ENCODE data around the gene HMOX2. TPM values are rescaled to one million over a fixed set of nuclear protein-coding genes. Genes with fewer than 3 reads are reported as not detected.

The HMOX2 gene
- polyA plus RNA-seq, 2 of the 4 experiments (the other 2 are of a cell fraction) = 35.4 to 47.7 TPM

DNA sequence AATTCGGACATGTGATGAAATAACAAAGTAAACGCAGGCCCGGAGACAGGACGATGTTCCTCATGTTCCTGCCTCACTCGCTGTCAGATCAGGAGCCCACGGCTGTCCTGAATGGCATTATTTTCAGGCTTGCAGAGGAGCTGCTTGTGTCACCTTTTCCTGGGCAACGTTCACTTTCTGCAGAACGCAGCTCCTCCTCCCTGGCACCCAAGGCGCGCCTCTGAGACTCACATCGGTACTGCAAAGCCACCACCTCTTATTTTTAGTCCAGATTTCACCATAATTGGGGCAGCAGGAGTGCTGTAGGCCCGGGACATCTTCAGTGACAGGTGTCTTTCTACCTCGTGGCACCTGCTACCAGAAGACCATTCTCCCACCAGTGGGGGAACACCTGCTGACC is 71.9 kb downstream of the HMOX2 start:
- no peak for ATAC-seq
- no peak overlapping the region for H3K4me2 ChIP-seq
- H3K4me1 ChIP-seq = no peaks in the 10 kb centered on the region
- DNase-seq (ENCODE audit: low read depth in 1 of 2, low spot score in 1 of 2) = no peak
- H3K4me3 ChIP-seq = no peak overlapping the region
- no peak overlapping the region for H3K27ac ChIP-seq
- POLR2A ChIA-PET = interaction anchor here (1.3 kb wide), 1 partner anchor 9 kb away, joined by 4 read pairs; the partner anchor contains the start of gene CDIP1
- 63% methylated on average over 13 of the region's 13 CpGs for WGBS (ENCODE audit: missing lambda C conversion rate)
- FAIRE-seq = no peak
- H3K9me3 ChIP-seq = no peaks in the 10 kb centered on the region
- TF ChIP-seq MAFK (IDR thresholded peaks at IDR 0.05; ENCODE audit: partially characterized antibody) (no peak), MYC (IDR thresholded peaks at IDR 0.05; ENCODE audit: borderline replicate concordance, low read length) (no peak), HOXB13 (CRISPR knock-in tag; IDR thresholded peaks at IDR 0.05; ENCODE audit: low read depth) (no peak), CBX2 (IDR thresholded peaks at IDR 0.05; ENCODE audit: borderline replicate concordance, low read depth) (no peak), NFE2L2 (conservative IDR thresholded peaks at IDR 0.05; ENCODE audit: low read length) (no peak), ZC3H11A (IDR thresholded peaks at IDR 0.05) (no peak), JUN (IDR thresholded peaks at IDR 0.05) (no peak), BHLHE40 (IDR thresholded peaks at IDR 0.05; ENCODE audit: low read depth, low read length) (no peak), NR3C1 (IDR thresholded peaks at IDR 0.05) (no peak)
- TF ChIP-seq, protein P1, sequence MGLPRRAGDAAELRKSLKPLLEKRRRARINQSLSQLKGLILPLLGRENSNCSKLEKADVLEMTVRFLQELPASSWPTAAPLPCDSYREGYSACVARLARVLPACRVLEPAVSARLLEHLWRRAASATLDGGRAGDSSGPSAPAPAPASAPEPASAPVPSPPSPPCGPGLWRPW (IDR thresholded peaks at IDR 0.05) = no peak
- TF ChIP-seq, protein P2, sequence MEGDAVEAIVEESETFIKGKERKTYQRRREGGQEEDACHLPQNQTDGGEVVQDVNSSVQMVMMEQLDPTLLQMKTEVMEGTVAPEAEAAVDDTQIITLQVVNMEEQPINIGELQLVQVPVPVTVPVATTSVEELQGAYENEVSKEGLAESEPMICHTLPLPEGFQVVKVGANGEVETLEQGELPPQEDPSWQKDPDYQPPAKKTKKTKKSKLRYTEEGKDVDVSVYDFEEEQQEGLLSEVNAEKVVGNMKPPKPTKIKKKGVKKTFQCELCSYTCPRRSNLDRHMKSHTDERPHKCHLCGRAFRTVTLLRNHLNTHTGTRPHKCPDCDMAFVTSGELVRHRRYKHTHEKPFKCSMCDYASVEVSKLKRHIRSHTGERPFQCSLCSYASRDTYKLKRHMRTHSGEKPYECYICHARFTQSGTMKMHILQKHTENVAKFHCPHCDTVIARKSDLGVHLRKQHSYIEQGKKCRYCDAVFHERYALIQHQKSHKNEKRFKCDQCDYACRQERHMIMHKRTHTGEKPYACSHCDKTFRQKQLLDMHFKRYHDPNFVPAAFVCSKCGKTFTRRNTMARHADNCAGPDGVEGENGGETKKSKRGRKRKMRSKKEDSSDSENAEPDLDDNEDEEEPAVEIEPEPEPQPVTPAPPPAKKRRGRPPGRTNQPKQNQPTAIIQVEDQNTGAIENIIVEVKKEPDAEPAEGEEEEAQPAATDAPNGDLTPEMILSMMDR (IDR thresholded peaks at IDR 0.05) = no peak
- CTCF ChIA-PET = interaction anchor here (0.6 to 20.0 kb wide), 32 partner anchors 9 to 383 kb away, joined by 3 to 301 read pairs (median 4); partner anchors contain the start of genes CDIP1, HMOX2, MGRN1 and NMRAL1

DNA sequence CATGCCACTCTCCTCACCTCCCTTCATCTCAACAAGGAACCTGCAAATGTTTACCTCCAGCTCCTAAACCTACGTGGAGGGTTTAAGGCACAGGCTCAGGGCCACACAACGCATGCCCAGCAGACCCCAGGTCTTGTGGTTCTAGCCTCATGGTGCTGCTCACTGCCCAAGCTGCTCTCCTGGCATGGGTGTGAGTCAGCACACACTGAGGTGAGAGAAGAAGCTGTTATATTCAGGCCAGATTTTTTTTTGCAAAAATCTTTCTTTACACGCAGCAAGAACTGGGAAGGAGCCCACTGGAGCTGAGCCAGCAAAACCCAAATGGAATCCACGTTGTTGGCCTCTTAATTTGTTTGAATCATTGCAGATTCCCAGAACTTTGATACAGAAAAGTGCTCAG is 74.4 kb downstream of the HMOX2 start:
- CTCF ChIA-PET = interaction anchor here (0.6 to 20.0 kb wide), 14 partner anchors 11 to 277 kb away, joined by 3 to 301 read pairs (median 6); partner anchors contain the start of gene CDIP1
- FAIRE-seq = no peak
- no peak overlapping the region for H3K27ac ChIP-seq
- 32% methylated on average over 4 of the region's 4 CpGs for WGBS (ENCODE audit: missing lambda C conversion rate)
- ATAC-seq = 0 out of 6 replicates have a peak, but pooled peaks of 1 of the 2 experiments have one; percentile 15
- DNase-seq (ENCODE audit: low read depth in 1 of 2, low spot score in 1 of 2) = no peak
- no peak overlapping the region for H3K4me3 ChIP-seq
- TF ChIP-seq ZFP36 (IDR thresholded peaks at IDR 0.05; ENCODE audit: borderline replicate concordance, partially characterized antibody) = no peak
- no peak overlapping the region for H3K4me2 ChIP-seq
- no peaks in the 10 kb centered on the region for H3K9me3 ChIP-seq
- H3K4me1 ChIP-seq = no peaks in the 10 kb centered on the region
- POLR2A ChIA-PET = no interaction called here

DNA sequence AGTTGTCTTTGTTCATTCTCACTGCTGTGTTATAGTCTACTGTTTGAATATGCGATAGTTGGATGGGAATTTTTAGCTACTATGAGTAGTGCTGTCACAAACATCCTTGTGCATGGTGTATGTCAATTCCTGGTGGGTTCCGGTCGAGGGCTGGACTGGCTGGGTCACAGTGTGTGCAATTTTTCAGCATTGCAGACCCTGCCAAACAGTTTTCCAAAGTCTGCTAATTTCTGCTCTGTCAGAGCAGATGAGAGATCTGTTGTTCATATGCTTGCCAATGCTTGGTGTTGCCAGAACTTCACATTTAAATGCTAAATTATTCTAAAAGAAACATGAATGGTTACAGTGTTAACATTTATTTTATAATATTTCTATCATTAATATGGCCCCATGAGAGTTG is 76.3 kb downstream of the HMOX2 start:
- no peak for FAIRE-seq
- POLR2A ChIA-PET = no interaction called here
- WGBS (ENCODE audit: missing lambda C conversion rate) = 68% methylated on average over 3 of the region's 3 CpGs

More for the DNA sequence above, 76.3 kb downstream of the HMOX2 start:
- no peak for DNase-seq (ENCODE audit: low read depth in 1 of 2, low spot score in 1 of 2)
- no peak overlapping the region for H3K4me2 ChIP-seq
- no peak overlapping the region for H3K4me3 ChIP-seq
- no peak for ATAC-seq
- CTCF ChIA-PET = interaction anchor here (1.9 to 20.0 kb wide), 3 partner anchors 10 to 40 kb away, joined by 11 to 301 read pairs (median 18); no protein-coding TSS in a partner anchor
- H3K27ac ChIP-seq = no peak overlapping the region
- H3K9me3 ChIP-seq = no peaks in the 10 kb centered on the region
- no peaks in the 10 kb centered on the region for H3K4me1 ChIP-seq
- TF ChIP-seq SMC3 (IDR thresholded peaks at IDR 0.05) = no peak
- no peak for TF ChIP-seq EHMT2 (IDR thresholded peaks at IDR 0.05; ENCODE audit: low read depth)
- TF ChIP-seq JUN (IDR thresholded peaks at IDR 0.05) = no peak
- no peak for TF ChIP-seq CBX8 (IDR thresholded peaks at IDR 0.05)
- TF ChIP-seq HOXB5 (CRISPR knock-in tag; IDR thresholded peaks at IDR 0.05) = no peak
- no peak for TF ChIP-seq RFX5 (IDR thresholded peaks at IDR 0.05)
- no peak for TF ChIP-seq ZSCAN20 (CRISPR knock-in tag; IDR thresholded peaks at IDR 0.05)
- TF ChIP-seq NFE2L2 (conservative IDR thresholded peaks at IDR 0.05; ENCODE audit: low read length) = no peak
- TF ChIP-seq, protein P3, sequence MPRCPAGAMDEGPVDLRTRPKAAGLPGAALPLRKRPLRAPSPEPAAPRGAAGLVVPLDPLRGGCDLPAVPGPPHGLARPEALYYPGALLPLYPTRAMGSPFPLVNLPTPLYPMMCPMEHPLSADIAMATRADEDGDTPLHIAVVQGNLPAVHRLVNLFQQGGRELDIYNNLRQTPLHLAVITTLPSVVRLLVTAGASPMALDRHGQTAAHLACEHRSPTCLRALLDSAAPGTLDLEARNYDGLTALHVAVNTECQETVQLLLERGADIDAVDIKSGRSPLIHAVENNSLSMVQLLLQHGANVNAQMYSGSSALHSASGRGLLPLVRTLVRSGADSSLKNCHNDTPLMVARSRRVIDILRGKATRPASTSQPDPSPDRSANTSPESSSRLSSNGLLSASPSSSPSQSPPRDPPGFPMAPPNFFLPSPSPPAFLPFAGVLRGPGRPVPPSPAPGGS (IDR thresholded peaks at IDR 0.05) = no peak
- no peak for TF ChIP-seq HOXA7 (CRISPR knock-in tag; IDR thresholded peaks at IDR 0.05)
- TF ChIP-seq CEBPB (IDR thresholded peaks at IDR 0.05) = no peak
- TF ChIP-seq, protein P4, sequence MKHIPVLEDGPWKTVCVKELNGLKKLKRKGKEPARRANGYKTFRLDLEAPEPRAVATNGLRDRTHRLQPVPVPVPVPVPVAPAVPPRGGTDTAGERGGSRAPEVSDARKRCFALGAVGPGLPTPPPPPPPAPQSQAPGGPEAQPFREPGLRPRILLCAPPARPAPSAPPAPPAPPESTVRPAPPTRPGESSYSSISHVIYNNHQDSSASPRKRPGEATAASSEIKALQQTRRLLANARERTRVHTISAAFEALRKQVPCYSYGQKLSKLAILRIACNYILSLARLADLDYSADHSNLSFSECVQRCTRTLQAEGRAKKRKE (CRISPR knock-in tag; IDR thresholded peaks at IDR 0.05; ENCODE audit: low read depth) = no peak
- TF ChIP-seq HOXB13 (CRISPR knock-in tag; IDR thresholded peaks at IDR 0.05; ENCODE audit: low read depth) = no peak
